ENCODE measurements around the gene TTLL11.
"Not testable (repeated sequence)": the region's sequence is repeated elsewhere in the genome, so short reads cannot be mapped to it uniquely, and the experiment has no call there.

Gene TTLL11

GRCh38 chr9:121814594-121814993 lies 278.5 kb downstream of the TTLL11 start:
- DNase-seq (ENCODE audit: low spot score), result no peak

- DNase-seq (ENCODE audit: low spot score), result no peak
Measured at GRCh38 chr9:121813519-121814210, 279.4 kb downstream of the TTLL11 start.

GRCh38 chr9:121812159-121812735 lies 280.9 kb downstream of the TTLL11 start:
- DNase-seq (ENCODE audit: low spot score), result no peak

- DNase-seq (ENCODE audit: low spot score), result no peak
Measured at GRCh38 chr9:121811751-121812150, 281.4 kb downstream of the TTLL11 start.

DNA sequence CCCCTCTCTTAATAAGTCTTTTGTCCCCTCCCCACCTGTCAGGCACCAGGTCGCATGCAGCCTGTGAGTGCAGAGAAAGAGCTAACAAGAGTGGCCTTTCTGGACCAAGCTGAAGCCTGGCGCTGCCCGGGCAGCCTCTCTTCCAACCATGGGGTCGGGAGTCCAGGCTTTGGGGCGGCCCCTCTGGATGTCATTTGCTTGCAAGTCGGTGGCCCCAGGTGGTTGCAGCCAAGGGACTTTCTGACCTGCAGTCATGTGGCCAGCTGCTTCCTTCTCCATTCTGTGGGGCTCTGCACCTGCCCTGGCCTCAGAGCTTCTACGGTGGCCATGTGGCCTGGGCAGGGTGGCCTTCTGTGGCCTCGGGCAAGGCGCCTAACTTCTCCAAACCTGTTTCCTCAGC lies 282.0 kb downstream of the TTLL11 start:
- no peak for DNase-seq (ENCODE audit: low spot score)

DNA sequence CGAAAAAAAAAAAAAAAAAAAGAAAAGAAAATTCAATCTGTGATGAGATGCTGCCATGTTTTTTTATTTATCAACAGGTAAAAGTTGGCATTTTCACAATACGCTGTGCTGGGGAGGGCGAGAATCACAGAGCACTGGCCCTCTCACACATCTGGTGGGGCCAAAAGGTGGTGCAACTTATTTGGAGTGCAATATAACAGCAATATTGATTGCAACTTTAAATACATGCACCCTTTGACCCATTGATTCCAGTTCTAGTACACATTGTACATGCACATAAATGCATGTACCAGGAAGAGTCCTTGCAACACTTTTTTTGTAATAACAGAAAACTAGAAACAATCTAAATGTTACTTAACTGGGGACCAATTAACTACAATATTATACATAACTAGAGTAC lies 282.6 kb downstream of the TTLL11 start:
- DNase-seq (ENCODE audit: low spot score), result no peak

GRCh38 chr9:121809356-121810050 lies 283.6 kb downstream of the TTLL11 start:
- no peak for DNase-seq (ENCODE audit: low spot score)

- no peak for DNase-seq (ENCODE audit: low spot score)
Measured at GRCh38 chr9:121808781-121809180, 284.3 kb downstream of the TTLL11 start.

- no peak for DNase-seq (ENCODE audit: low spot score)
Measured at GRCh38 chr9:121807823-121808278, 285.3 kb downstream of the TTLL11 start.

DNA sequence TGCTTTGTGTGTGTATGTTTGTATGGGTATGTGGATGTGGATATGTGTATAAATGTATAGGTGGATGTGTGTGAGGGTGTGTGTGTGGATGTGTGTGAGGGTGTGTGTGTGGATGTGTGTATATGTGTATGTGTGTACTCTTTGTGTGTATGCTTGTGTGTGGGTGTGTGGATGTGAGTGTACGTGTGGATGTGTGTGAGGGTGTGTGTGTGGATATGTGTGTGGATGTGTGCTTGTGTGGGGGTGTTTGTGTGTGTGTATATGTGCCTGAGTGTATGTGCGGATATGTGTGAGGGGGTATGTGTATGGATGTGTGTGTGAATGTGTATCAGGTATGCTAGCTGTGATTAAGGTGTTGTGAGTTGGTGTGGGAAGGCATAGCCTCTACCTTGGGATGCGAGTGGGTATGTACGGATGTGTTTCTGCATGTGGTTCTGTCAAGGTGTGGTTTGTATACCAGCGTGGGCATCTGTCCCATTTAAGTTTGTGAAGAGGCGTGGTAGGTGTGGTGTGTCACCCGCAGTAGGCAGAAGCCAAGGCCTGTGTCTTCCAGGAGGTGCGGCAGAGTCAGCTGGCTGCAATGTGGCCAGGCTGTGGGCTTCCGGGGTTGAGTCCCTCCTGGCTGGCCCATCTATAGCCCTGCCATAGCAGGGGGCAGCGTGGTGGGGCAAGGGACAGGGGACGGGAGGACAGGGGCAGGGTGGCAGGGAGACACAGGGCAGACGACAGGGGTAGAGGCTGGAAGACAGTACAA lies 285.9 kb downstream of the TTLL11 start:
- DNase-seq (ENCODE audit: low spot score), result no peak

DNA sequence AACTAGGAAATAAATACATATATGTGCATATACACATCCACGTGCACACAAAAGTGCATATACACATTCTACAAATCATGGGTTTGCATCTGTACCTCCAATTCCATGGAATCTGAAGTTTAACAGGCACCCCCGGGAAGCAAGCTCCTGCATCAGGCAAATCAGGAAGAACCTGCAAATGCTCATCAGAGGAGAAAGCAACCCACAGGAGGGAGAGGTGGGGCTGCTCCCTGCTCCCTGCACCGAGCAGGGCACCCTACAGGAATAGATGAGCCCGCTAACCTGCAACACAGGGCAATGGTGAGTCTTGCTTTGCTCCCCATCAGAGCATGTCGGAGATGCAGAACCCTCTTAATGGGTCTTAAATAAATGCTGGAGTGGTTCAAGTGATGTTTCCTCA lies 290.4 kb downstream of the TTLL11 start:
- no peak for DNase-seq (ENCODE audit: low spot score)

- no peak for DNase-seq (ENCODE audit: low spot score)
Measured at GRCh38 chr9:121801579-121801978, 291.5 kb downstream of the TTLL11 start.

DNA sequence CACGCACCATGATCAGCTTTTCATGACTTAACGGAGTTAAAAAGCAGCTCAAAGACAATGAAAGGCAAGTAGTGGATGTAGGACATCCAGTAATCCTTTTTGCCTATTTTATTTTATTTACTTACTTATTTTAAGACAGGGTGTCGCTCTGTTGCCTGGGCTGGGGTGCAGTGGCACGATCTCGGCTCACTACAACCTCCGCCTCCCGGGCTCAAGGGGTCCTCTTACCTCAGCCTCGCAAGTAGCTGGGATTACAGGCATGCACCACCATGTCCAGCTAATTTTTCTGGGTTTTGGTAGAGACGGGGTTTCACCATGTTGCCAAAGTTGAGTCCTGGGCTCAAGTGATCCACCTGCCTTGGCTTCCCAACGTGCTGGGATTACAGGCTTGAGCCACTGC lies 292.7 kb downstream of the TTLL11 start:
- DNase-seq (ENCODE audit: low spot score), result no peak

GRCh38 chr9:121798941-121799340 lies 294.2 kb downstream of the TTLL11 start:
- DNase-seq (ENCODE audit: low spot score), result no peak

- no peak for DNase-seq (ENCODE audit: low spot score)
Measured at GRCh38 chr9:121797081-121797480, 296.0 kb downstream of the TTLL11 start.

DNA sequence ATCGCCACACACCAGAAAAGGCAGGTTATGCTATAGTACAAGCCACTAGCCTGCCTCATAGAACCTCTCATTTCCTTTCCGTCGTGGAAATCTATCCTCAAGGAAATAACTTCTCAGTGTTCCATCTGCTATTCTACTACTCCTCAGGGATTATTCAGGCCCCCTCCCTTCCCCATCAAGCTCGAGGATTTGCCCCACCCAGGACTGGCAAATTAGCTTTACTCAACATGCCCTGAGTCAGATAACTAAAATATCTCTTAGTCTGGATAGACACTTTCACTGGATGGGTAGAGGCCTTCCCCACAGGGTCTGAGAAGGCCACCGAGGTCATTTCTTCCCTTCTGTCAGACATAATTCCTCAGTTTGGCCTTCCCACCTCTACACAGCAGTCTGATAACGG lies 298.8 kb downstream of the TTLL11 start:
- DNase-seq (ENCODE audit: low spot score), result not testable (repeated sequence)

DNA sequence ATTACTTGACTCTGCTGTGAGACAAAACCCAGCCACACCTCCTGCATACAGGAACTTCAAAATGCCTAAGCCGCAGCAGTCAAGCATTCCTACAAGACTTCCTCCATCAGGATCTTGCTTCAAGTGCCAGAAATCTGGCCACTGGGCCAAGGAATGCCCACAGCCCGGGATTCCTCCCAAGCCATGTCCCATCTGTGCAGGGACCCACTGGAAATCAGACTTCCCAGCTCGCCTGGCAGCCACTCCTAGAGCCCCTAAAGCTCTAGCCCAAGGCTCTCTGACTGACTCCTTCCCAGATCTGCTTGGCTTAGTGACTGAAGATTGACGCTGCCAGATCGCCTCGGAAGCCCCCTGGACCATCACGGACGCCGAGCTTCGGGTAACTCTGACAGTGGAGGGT lies 300.6 kb downstream of the TTLL11 start:
- DNase-seq (ENCODE audit: low spot score), result not testable (repeated sequence)

DNA sequence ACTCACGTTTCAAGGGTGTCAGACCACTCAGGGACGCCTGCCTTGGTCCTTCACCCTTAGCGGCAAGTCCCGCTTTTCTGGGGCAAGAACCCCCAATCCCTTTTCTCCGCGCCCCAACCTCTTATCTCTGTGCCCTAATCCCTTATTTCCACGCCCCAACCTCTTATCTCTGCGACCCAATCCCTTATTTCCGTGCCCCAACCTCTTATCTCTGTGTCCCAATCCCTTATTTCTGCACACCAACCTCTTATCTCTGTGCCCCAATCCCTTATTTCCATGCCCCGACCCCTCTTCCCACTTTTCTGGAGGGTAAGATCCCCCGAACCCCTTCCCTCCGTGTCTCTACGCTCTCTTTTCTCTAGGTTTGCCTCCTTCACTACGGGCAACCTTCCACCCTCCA lies 302.3 kb downstream of the TTLL11 start:
- no peak for DNase-seq (ENCODE audit: low spot score)

DNA sequence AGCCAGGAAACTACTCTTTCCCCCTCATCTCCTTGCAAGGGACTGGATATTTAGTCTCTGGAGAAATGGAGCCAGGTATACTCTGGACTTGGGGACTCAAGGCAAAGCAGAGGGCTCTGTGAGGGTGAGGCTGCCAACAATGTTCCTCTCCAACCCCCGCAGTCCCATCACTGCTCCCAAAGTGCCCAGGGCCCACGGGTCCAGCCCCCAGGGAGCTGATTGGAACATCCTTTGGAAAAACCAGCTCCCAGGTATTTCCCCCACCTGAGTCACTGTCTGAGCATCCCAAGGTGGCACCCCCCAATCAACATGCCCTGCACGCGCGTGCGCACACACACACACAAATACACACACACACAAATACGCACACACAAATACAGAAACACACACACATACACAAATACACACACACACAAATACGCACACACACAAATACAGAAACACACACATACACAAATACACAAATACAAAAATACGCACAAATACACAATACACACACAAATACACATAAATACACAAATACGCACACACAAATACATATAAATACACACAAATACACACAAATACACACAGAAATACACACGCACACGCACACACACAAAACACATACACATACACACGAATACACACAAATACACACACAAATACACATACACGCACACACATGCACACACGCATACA lies 304.3 kb downstream of the TTLL11 start:
- no peak for DNase-seq (ENCODE audit: low spot score)

GRCh38 chr9:121786998-121787422 lies 306.1 kb downstream of the TTLL11 start:
- DNase-seq (ENCODE audit: low spot score), result no peak

- DNase-seq (ENCODE audit: low spot score), result no peak
Measured at GRCh38 chr9:121786543-121786948, 306.6 kb downstream of the TTLL11 start.
